Panc1 (cell line): Measurements from ENCODE around the gene MTUS2. TPM values are rescaled to one million over a fixed set of nuclear protein-coding genes. Genes with fewer than 3 reads are reported as not detected.

ENCODE experiments used
- ATAC-seq: fragments of 200-7000 bp; cut with Tn5 transposase; 2 replicates; pipeline ENCODE4 v1.9.1; 2020; ENCODE audit warnings: mild to moderate bottlenecking, moderate library complexity
- BruUV-seq: library from RNA; stranded (reverse); fragments of 400-500 nt; replicated peaks from 2 replicates; lab custom pipeline; 2021; lab: Mats Ljungman, UMichigan
- CTCF ChIA-PET: fragments of 300-600 bp; sonication (Branson Sonifier 250); formaldehyde crosslinking; loops from one replicate; lab custom pipeline; 2022; ENCODE audit warnings: antibody characterized with exemption; lab: Charles Lee
- POLR2A ChIA-PET: fragments of 300-600 bp; sonication (Branson Sonifier 250); formaldehyde crosslinking; loops from one replicate; lab custom pipeline; 2022; ENCODE audit warnings: antibody characterized with exemption; lab: Charles Lee
- DNase-seq: peaks from one replicate; pipeline ENCODE4 v3.0.0-alpha.2; 2010; ENCODE audit warnings: low read depth, low spot score
- H3K27ac ChIP-seq: 2 replicates; pipeline ENCODE4 v1.5.1; 2011; ENCODE audit warnings: mild to moderate bottlenecking, low read length, inconsistent platforms
- H3K27me3 ChIP-seq: fragments of 200-500 bp; sonication (Bioruptor generic); 2 replicates; pipeline ENCODE4 v1.6.0; 2014; ENCODE audit warnings: low read length, inconsistent platforms; ENCODE audit not compliant: control insufficient read depth, insufficient read depth
- H3K36me3 ChIP-seq: fragments of 200-500 bp; sonication (Bioruptor generic); 2 replicates; pipeline ENCODE4 v1.5.1; 2014; ENCODE audit warnings: inconsistent platforms, mild to moderate bottlenecking, low read length, moderate library complexity; ENCODE audit not compliant: control insufficient read depth, insufficient read depth
- H3K4me1 ChIP-seq: 2 replicates; pipeline ENCODE4 v1.5.1; 2011; ENCODE audit warnings: inconsistent platforms, mild to moderate bottlenecking, low read length, moderate library complexity; ENCODE audit not compliant: control insufficient read depth, insufficient read depth
- H3K4me3 ChIP-seq, 2 experiments: 2 replicates each; pipeline ENCODE4 v1.5.1; 2011 to 2012; ENCODE audit warnings: low read depth in 2 of 2, low read length in 2 of 2, mild to moderate bottlenecking in 2 of 2, inconsistent platforms in 1 of 2, moderate library complexity in 1 of 2
- H3K9me3 ChIP-seq: fragments of 200-500 bp; sonication (Bioruptor generic); 2 replicates; pipeline ENCODE4 v1.5.1; 2014; ENCODE audit warnings: low read depth, mild to moderate bottlenecking, inconsistent platforms, low read length, moderate library complexity; ENCODE audit not compliant: control insufficient read depth, insufficient read depth
- POLR2AphosphoS5 ChIP-seq: IDR thresholded peaks from 2 replicates; pipeline ENCODE4 v1.6.1; 2012; ENCODE audit warnings: mild to moderate bottlenecking, low read depth, low read length, moderate library complexity
- SIN3A ChIP-seq: IDR thresholded peaks from 2 replicates; pipeline ENCODE4 v1.6.1; 2012; ENCODE audit warnings: low read depth, mild to moderate bottlenecking, low read length, moderate library complexity, borderline replicate concordance; ENCODE audit not compliant: insufficient read depth
- TCF7L2 ChIP-seq: IDR thresholded peaks from 2 replicates; pipeline ENCODE4 v1.6.1; 2011; ENCODE audit warnings: mild to moderate bottlenecking, low read depth, low read length, inconsistent platforms
- in situ Hi-C: cut with HindIII; loops from 2 replicates; pipeline ENCODE4 v1.10.0; 2016; ENCODE audit warnings: low sequenced_read_pairs, low pct_unique_long_range_greater_than_20kb
- intact Hi-C: fragments of 100-400 bp; cut with micrococcal nuclease; formaldehyde crosslinking; loops from one replicate; pipeline ENCODE4 v1.10.0; 2022; ENCODE audit not compliant: unreplicated experiment
- total RNA-seq: library from RNA; stranded (reverse); gene quantifications from one replicate; pipeline ENCODE4 v1.2.1, GENCODE V29; 2021; ENCODE audit not compliant: unreplicated experiment
- TF ChIP-seq, protein P1 (sequence below): fragments of 450-650 bp; IDR thresholded peaks from 2 replicates; pipeline ENCODE4 v1.5.1; 2017; ENCODE audit warnings: mild to moderate bottlenecking
- TF ChIP-seq, protein P2 (sequence below), 2 experiments: IDR thresholded peaks; 2 replicates each; pipeline ENCODE4 v1.6.1; 2011 to 2012; ENCODE audit warnings: low read depth in 2 of 2, control low read depth in 1 of 2, low read length in 1 of 2, mild to moderate bottlenecking in 1 of 2, moderate library complexity in 1 of 2; ENCODE audit not compliant: insufficient read depth in 1 of 2

The MTUS2 gene
- total RNA-seq, 1 experiment from 2014 or later = 0.05 TPM

DNA sequence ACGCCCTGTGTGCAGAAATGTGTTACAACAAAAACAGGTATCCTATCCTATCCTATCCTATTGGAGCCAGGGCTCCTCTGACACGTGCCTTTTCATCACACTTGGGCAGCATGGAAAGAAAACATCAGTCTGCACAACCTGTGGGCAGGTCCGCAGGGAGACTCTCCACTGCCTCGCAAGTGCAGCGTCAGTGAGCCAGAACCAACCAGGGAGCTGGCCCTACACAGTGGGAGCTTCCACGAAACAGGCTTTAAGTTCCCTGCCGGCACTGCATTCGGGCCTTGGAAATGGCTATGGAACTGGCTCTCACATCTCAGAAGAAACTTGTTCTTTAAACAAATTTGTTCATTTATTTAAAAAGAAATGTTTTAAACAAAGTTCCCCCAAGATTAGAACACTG lies 725.8 kb downstream of the MTUS2 start:
- Histone ChIP-seq H3K9me3 (no peaks in the 10 kb centered on the region), H3K27me3 (no peaks in the 10 kb centered on the region), H3K4me1 (no peaks in the 10 kb centered on the region), H3K27ac (no peak overlapping the region), H3K36me3 (no peaks in the 10 kb centered on the region), H3K4me3 (no peak overlapping the region)
- TF ChIP-seq TCF7L2 (no peak), POLR2AphosphoS5 (no peak), SIN3A (no peak)
- TF ChIP-seq, protein P1, sequence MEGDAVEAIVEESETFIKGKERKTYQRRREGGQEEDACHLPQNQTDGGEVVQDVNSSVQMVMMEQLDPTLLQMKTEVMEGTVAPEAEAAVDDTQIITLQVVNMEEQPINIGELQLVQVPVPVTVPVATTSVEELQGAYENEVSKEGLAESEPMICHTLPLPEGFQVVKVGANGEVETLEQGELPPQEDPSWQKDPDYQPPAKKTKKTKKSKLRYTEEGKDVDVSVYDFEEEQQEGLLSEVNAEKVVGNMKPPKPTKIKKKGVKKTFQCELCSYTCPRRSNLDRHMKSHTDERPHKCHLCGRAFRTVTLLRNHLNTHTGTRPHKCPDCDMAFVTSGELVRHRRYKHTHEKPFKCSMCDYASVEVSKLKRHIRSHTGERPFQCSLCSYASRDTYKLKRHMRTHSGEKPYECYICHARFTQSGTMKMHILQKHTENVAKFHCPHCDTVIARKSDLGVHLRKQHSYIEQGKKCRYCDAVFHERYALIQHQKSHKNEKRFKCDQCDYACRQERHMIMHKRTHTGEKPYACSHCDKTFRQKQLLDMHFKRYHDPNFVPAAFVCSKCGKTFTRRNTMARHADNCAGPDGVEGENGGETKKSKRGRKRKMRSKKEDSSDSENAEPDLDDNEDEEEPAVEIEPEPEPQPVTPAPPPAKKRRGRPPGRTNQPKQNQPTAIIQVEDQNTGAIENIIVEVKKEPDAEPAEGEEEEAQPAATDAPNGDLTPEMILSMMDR = no peak
- TF ChIP-seq, protein P2, sequence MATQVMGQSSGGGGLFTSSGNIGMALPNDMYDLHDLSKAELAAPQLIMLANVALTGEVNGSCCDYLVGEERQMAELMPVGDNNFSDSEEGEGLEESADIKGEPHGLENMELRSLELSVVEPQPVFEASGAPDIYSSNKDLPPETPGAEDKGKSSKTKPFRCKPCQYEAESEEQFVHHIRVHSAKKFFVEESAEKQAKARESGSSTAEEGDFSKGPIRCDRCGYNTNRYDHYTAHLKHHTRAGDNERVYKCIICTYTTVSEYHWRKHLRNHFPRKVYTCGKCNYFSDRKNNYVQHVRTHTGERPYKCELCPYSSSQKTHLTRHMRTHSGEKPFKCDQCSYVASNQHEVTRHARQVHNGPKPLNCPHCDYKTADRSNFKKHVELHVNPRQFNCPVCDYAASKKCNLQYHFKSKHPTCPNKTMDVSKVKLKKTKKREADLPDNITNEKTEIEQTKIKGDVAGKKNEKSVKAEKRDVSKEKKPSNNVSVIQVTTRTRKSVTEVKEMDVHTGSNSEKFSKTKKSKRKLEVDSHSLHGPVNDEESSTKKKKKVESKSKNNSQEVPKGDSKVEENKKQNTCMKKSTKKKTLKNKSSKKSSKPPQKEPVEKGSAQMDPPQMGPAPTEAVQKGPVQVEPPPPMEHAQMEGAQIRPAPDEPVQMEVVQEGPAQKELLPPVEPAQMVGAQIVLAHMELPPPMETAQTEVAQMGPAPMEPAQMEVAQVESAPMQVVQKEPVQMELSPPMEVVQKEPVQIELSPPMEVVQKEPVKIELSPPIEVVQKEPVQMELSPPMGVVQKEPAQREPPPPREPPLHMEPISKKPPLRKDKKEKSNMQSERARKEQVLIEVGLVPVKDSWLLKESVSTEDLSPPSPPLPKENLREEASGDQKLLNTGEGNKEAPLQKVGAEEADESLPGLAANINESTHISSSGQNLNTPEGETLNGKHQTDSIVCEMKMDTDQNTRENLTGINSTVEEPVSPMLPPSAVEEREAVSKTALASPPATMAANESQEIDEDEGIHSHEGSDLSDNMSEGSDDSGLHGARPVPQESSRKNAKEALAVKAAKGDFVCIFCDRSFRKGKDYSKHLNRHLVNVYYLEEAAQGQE (IDR thresholded peaks at IDR 0.05; ENCODE audit: insufficient read depth in 1 of 2, low read depth in 2 of 2, low read length in 1 of 2) = no peak
- intact Hi-C loops (no loop called here), in situ Hi-C loops (no loop called here)
- no TSS peak for BruUV-seq
- DNase-seq = no peak
- CTCF ChIA-PET = no interaction called here
- POLR2A ChIA-PET = no interaction called here
- no peak for ATAC-seq

DNA sequence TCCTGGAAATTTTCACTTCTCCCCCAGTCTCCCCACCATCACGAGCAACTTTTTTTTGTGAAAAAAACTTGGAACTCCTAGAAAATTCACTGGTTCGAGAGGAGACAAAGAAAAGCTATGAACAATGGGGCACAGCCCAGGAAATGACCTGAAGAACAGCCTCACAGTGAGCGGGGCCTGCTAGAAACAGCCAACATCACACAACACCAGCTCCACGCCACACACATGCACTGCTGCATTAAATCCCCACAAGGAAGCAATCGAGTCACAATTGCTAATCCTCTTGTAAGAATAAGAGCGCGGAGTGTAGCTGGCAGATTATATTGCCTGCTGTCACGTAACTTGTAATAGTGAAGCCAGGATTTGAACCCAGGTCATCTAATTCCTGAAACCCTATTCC lies 726.5 kb downstream of the MTUS2 start:
- TF ChIP-seq SIN3A (no peak), TCF7L2 (no peak), POLR2AphosphoS5 (no peak)
- TF ChIP-seq, protein P2 (IDR thresholded peaks at IDR 0.05; ENCODE audit: insufficient read depth in 1 of 2, low read depth in 2 of 2, low read length in 1 of 2) = no peak
- TF ChIP-seq, protein P1 = no peak
- H3K27ac ChIP-seq = no peak overlapping the region
- no peaks in the 10 kb centered on the region for H3K27me3 ChIP-seq
- no peaks in the 10 kb centered on the region for H3K4me1 ChIP-seq
- in situ Hi-C loops (no loop called here), intact Hi-C loops (no loop called here)
- ChIA-PET CTCF (no interaction called here), POLR2A (no interaction called here)
- no TSS peak for BruUV-seq
- no peak for ATAC-seq
- no peak overlapping the region for H3K4me3 ChIP-seq
- H3K36me3 ChIP-seq = no peaks in the 10 kb centered on the region
- DNase-seq = no peak
- H3K9me3 ChIP-seq = no peaks in the 10 kb centered on the region
